ENCODE data around the gene CTNND2.
"Not testable (repeated sequence)": the region's sequence is repeated elsewhere in the genome, so short reads cannot be mapped to it uniquely, and the experiment has no call there.

CTNND2 gene

GRCh38 chr5:11658376-11658775 lies 245.9 kb downstream of the CTNND2 start:
- no peak for DNase-seq (ENCODE audit: low spot score)

GRCh38 chr5:11656916-11657315 lies 247.3 kb downstream of the CTNND2 start:
- no peak for DNase-seq (ENCODE audit: low spot score)

- DNase-seq (ENCODE audit: low spot score), result no peak
Measured at GRCh38 chr5:11655681-11656080, 248.6 kb downstream of the CTNND2 start.

GRCh38 chr5:11650936-11651335 lies 253.3 kb downstream of the CTNND2 start:
- DNase-seq (ENCODE audit: low spot score), result no peak

GRCh38 chr5:11646141-11646540 lies 258.1 kb downstream of the CTNND2 start:
- DNase-seq (ENCODE audit: low spot score), result no peak

GRCh38 chr5:11642438-11642837 lies 261.8 kb downstream of the CTNND2 start:
- DNase-seq (ENCODE audit: low spot score), result no peak

- no peak for DNase-seq (ENCODE audit: low spot score)
Measured at GRCh38 chr5:11640158-11640873, 263.9 kb downstream of the CTNND2 start.

GRCh38 chr5:11622785-11623184 lies 281.5 kb downstream of the CTNND2 start:
- no peak for DNase-seq (ENCODE audit: low spot score)

GRCh38 chr5:11620172-11620571 lies 284.1 kb downstream of the CTNND2 start:
- no peak for DNase-seq (ENCODE audit: low spot score)

GRCh38 chr5:11619339-11620024 lies 284.8 kb downstream of the CTNND2 start:
- DNase-seq (ENCODE audit: low spot score), result no peak

- DNase-seq (ENCODE audit: low spot score), result no peak
Measured at GRCh38 chr5:11617080-11617479, 287.2 kb downstream of the CTNND2 start.

- DNase-seq (ENCODE audit: low spot score), result not testable (repeated sequence)
Measured at GRCh38 chr5:11616624-11617023, 287.6 kb downstream of the CTNND2 start.

- no peak for DNase-seq (ENCODE audit: low spot score)
Measured at GRCh38 chr5:11611011-11611410, 293.2 kb downstream of the CTNND2 start.

- no peak for DNase-seq (ENCODE audit: low spot score)
Measured at GRCh38 chr5:11609570-11610303, 294.5 kb downstream of the CTNND2 start.

GRCh38 chr5:11608530-11608929 lies 295.7 kb downstream of the CTNND2 start:
- DNase-seq (ENCODE audit: low spot score), result no peak

GRCh38 chr5:11607944-11608483 lies 296.2 kb downstream of the CTNND2 start:
- DNase-seq (ENCODE audit: low spot score), result no peak

- DNase-seq (ENCODE audit: low spot score), result no peak
Measured at GRCh38 chr5:11602298-11602697, 301.9 kb downstream of the CTNND2 start.

- no peak for DNase-seq (ENCODE audit: low spot score)
Measured at GRCh38 chr5:11599499-11599898, 304.7 kb downstream of the CTNND2 start.

GRCh38 chr5:11596657-11597071 lies 307.6 kb downstream of the CTNND2 start:
- no peak for DNase-seq (ENCODE audit: low spot score)

- DNase-seq (ENCODE audit: low spot score), result no peak
Measured at GRCh38 chr5:11596185-11596584, 308.1 kb downstream of the CTNND2 start.

- DNase-seq (ENCODE audit: low spot score), result no peak
Measured at GRCh38 chr5:11595045-11595444, 309.2 kb downstream of the CTNND2 start.

GRCh38 chr5:11594021-11594420 lies 310.2 kb downstream of the CTNND2 start:
- no peak for DNase-seq (ENCODE audit: low spot score)

- no peak for DNase-seq (ENCODE audit: low spot score)
Measured at GRCh38 chr5:11590475-11590874, 313.8 kb downstream of the CTNND2 start.

Measured in germinal center (tissue), 1 donor.